Subcutaneous abdominal adipose tissue (tissue), 5 donors: ENCODE results near the gene POLR2F.

Experiments used
- H3K27ac ChIP-seq: one replicate; pipeline ENCODE4 v1.7.0; 2013; ENCODE audit warnings: low read depth, mild to moderate bottlenecking, inconsistent platforms, low read length, moderate library complexity
- H3K27me3 ChIP-seq, 5 donors: one replicate each; pipeline ENCODE4 v1.7.0; 2013; ENCODE audit warnings: low read length in 5 of 5, inconsistent platforms in 1 of 5; ENCODE audit not compliant: control insufficient read depth in 5 of 5, insufficient read depth in 4 of 5
- H3K36me3 ChIP-seq, 5 donors: one replicate each; pipeline ENCODE4 v1.7.0; 2013; ENCODE audit warnings: low read length in 5 of 5; ENCODE audit not compliant: control insufficient read depth in 5 of 5, insufficient read depth in 5 of 5
- H3K4me1 ChIP-seq, 5 donors: one replicate each; pipeline ENCODE4 v1.7.0; 2013; ENCODE audit warnings: low read length in 5 of 5, mild to moderate bottlenecking in 3 of 5, moderate library complexity in 1 of 5; ENCODE audit not compliant: control insufficient read depth in 5 of 5, insufficient read depth in 5 of 5
- H3K4me3 ChIP-seq, 5 donors: one replicate each; pipeline ENCODE4 v1.7.0; 2013; ENCODE audit warnings: low read length in 5 of 5, low read depth in 1 of 5
- H3K9ac ChIP-seq, 5 donors: one replicate each; pipeline ENCODE4 v1.7.0; 2013; ENCODE audit warnings: low read length in 5 of 5, mild to moderate bottlenecking in 4 of 5, moderate library complexity in 3 of 5
- H3K9me3 ChIP-seq, 5 donors: one replicate each; pipeline ENCODE4 v1.7.0; 2013; ENCODE audit warnings: low read length in 5 of 5; ENCODE audit not compliant: control insufficient read depth in 5 of 5
- donor health status: healthy.
- donor health status: healthy.
- donor health status: healthy.
- donor health status: healthy.
- donor health status: healthy.

The POLR2F gene

DNA sequence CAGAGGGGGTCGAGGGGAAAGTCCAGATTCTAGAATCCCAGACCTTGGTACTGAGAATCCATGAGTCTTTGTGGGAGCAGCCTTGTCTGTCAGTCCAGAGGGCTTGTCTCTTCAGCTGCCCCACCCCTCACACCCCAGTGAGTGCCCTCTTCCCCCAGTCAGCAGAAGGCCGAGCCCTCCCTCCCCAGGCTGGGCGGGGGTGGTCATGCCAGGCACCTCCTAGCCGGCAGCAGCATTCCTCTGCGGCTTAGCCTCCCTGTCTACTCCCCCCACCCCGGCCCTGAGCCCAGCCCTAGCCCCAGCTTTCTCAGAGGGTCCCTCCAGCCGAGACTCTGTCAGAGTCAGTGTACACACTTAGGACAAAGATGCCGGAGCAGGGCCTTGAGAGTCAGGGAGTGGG, 26.3 kb downstream of the POLR2F start:
- no peak overlapping the region for H3K27ac ChIP-seq
- H3K9me3 ChIP-seq = no peaks in the 10 kb centered on the region
- H3K4me1 ChIP-seq = peaks cover 4 to 24% (median 21%) of the 10 kb centered on the region in 5 donors
- H3K9ac ChIP-seq = peak overlapping the region in 1 of 5 donors; percentile 35
- peaks cover 0 to 13% (median 2%) of the 10 kb centered on the region in 5 donors for H3K36me3 ChIP-seq
- no peak overlapping the region for H3K4me3 ChIP-seq
- H3K27me3 ChIP-seq = no peaks in the 10 kb centered on the region

DNA sequence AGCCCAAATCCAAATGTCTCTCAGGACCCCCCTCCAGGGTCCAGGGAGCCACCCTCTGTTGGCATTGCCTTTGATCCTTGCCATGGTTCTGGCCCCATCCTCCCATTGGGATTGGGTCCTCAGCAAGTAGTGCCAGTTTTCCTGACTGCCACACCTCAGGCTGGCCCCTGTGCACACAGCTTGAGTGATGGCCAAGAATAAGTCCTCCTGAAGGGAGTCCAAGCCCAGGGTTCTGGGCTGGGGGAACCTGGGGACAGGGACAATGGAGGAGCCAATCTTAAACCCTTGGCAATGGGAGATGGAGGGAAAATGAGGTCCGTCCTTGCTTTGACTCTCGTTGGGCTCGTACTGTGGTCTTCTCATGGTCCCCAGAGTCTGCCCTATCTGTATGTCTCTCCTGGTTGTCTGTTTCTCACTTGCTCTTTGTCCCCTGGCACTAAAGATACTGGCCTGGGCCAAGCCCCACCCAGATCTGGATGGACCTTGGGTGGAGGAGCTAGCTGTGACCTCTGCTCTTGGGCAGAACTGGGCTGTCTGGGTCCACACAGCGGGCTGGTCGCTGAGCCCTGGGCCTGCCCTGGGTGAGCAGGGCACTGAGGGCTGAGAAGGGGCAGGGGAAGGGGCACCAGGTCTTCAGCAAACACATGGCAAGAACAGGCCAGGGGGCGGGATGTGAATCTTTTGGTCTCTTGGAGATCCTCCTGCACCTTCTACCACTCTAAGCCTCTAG, 27.9 kb downstream of the POLR2F start:
- Histone ChIP-seq H3K36me3 (peaks cover 0 to 16% (median 4%) of the 10 kb centered on the region in 5 donors), H3K4me1 (peaks cover 4 to 24% (median 21%) of the 10 kb centered on the region in 5 donors), H3K27me3 (no peaks in the 10 kb centered on the region), H3K9me3 (no peaks in the 10 kb centered on the region), H3K27ac (no peak overlapping the region), H3K9ac (peak overlapping the region in 1 of 5 donors; percentile 5), H3K4me3 (peak overlapping the region in 1 of 5 donors; percentile 33)

DNA sequence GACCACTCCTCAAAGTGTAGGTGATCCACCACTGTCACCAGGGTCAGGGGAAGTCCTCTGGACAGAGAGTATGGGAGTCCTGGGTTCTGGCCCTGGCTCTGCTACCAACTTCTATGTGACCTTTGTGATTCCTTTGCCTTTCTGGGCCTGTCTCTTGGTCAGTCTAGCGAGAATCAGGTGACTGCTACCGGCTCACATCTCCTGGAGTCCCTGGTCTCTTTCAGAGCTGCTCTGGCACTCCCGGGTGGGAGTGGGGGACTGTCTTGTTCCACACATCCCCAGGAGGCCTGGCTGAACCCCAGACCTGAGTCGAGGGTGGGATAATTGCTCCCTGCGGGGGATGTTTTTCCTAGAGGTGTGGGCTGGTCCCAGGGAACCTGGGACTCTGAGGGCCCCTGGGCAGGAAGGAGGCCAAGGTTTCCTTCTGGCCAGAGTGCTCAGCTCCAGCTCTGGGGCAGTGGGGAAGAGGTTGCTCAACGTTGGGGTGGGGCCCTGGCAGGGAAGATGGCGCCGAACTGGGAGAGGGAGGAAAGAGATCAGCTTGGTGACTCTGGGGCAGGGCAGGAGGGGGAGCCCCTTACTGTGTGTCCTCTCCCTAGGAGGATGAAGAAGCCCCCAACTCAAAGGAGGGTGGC, 28.8 kb downstream of the POLR2F start:
- Histone ChIP-seq H3K4me1 (peaks cover 4 to 24% (median 21%) of the 10 kb centered on the region in 5 donors), H3K4me3 (peak overlapping the region in 2 of 5 donors; percentile 9 to 17), H3K27ac (no peak overlapping the region), H3K9me3 (no peaks in the 10 kb centered on the region), H3K36me3 (peaks cover 0 to 23% (median 7%) of the 10 kb centered on the region in 5 donors), H3K27me3 (no peaks in the 10 kb centered on the region), H3K9ac (peak overlapping the region in 2 of 5 donors; percentile 7 to 20)

DNA sequence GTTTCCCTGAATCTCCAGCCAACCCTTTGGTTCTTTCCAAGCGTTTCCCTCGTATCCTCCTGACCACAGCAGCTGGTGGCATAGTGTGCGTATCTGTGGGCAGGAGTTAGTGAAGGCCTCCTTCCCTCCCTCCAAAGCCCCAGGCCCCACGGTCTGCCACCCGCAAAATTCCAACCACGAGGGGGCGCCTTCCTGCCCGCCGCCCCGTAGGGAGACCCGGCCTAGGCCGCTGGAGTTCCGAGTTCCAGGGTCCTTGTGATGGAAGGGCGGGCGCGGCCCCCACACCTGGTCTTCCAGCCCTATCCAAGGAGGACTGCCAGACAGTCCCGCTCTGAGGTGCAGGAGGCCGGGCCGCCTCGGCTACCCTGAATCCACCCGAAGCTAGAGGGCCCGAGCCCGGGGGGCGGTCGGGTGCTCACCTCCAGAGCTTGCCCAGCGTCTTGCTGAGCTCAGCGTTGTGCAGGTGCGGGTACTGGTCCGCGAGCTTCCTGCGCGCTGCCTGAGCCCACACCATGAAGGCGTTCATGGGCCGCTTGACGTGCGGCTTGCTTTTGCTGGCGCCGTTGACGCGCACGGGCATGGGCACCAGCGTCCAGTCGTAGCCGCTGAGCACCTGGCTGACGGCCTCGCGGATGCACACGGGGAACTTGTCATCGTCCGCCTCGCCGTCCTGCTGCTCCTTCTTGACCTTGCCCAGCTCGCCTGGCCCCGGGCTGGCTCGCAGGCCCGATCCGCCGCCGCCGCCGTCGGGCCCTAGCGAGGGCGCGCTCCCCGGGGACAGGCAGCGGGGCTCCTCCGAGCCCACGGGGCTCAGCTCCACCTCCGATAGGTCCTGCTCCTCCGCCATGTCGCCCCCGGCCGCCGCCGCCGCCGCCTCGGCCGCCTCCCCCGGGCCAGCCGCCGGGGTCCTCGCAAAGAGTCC, 29.7 kb downstream of the POLR2F start:
- H3K9me3 ChIP-seq = no peaks in the 10 kb centered on the region
- H3K4me3 ChIP-seq = peak overlapping the region in 1 of 5 donors; percentile 17
- no peaks in the 10 kb centered on the region for H3K27me3 ChIP-seq
- peaks cover 4 to 24% (median 21%) of the 10 kb centered on the region in 5 donors for H3K4me1 ChIP-seq
- peaks cover 0 to 24% (median 7%) of the 10 kb centered on the region in 5 donors for H3K36me3 ChIP-seq
- H3K9ac ChIP-seq = no peak overlapping the region
- H3K27ac ChIP-seq = no peak overlapping the region

DNA sequence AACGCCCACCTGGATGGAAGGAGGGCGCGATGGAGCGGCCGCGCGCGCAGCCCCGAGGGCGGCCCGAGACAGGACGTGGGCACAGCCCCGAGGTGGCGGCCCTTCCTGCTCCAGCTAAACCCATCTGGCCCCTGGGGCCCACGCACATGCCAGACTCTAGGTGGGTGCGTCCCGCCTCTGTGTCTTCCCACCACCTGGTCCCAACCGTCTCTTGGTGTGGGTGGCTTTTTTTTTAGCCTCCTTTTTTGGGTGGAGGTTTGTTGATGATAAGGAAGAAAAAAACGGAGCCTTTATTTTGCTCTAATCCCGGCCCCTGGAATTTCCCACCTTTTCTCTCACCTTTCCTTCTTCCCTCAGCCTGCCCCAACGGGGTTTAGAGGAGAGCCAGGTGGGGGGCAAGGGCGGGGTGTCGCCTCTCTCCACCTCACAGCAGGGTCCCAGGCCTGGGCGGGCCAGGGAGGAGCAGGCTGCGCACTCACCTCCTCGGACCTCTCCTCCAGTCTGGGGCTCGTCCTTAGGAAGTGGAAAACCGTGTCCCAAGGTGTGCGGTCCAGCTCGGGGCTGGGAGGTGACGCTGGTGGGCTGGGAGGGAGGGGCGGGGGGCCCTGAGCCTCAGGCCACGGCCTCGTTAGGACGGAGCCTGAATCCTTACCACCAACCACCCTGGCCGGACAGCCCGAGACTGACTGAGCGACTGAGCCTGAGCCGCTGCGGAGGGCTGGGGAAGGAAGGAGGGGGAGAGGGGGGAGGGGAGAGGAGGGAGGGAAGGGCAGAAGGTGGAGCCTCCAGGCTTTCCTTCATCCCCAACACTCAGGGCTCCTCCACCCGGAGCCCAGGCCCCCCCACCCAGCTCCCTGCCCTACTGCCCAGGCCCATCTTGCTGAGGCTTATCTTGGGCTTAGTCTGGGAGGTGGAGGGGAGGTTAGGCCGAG, 30.6 kb downstream of the POLR2F start, which contains the start of gene SOX10:
Gene SOX10, minus strand, starts transcription at position 696 of the 932 bp plus-strand sequence. CDS start 771 bp downstream, outside the sequence.
- Histone ChIP-seq H3K27ac (no peak within 1 kb of the TSS), H3K4me3 (no peak within 1 kb of the TSS), H3K9ac (no peak within 1 kb of the TSS), H3K4me1 (peaks cover 4 to 24% (median 21%) of the 10 kb centered on the region in 5 donors), H3K9me3 (no peaks in the 10 kb centered on the region), H3K36me3 (peaks cover 0 to 24% (median 7%) of the 10 kb centered on the region in 5 donors), H3K27me3 (no peaks in the 10 kb centered on the region)

DNA sequence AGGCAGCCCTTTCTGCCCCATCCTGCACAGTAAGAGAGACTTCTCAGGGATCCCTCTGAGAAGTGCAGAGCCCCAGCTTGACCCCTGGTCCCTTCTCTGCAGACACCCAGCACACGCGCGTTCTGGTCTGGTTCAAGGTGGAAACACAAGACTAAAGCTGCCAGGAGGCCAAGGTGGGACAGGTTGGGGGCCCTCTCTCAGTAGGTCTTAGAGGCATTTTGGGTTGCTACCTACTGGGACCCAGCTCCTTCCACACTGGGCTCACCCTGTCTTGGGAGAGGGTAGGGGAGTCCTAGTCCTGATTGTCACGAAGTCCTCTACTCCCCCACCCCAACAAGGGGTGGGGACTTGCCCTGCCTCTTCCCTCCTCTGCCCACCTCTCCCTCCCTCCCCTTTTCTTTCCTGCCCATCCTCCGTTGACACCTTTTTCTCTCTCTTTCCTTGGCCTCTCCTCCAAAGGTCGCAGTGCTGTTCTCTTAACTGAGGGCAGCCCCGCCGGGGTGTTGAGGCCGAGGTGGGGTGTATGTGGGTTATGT, 31.6 kb downstream of the POLR2F start:
- Histone ChIP-seq H3K4me1 (peaks cover 4 to 24% (median 21%) of the 10 kb centered on the region in 5 donors), H3K9me3 (no peaks in the 10 kb centered on the region), H3K27me3 (no peaks in the 10 kb centered on the region), H3K4me3 (no peak overlapping the region), H3K27ac (no peak overlapping the region), H3K36me3 (peaks cover 0 to 24% (median 7%) of the 10 kb centered on the region in 5 donors), H3K9ac (no peak overlapping the region)

DNA sequence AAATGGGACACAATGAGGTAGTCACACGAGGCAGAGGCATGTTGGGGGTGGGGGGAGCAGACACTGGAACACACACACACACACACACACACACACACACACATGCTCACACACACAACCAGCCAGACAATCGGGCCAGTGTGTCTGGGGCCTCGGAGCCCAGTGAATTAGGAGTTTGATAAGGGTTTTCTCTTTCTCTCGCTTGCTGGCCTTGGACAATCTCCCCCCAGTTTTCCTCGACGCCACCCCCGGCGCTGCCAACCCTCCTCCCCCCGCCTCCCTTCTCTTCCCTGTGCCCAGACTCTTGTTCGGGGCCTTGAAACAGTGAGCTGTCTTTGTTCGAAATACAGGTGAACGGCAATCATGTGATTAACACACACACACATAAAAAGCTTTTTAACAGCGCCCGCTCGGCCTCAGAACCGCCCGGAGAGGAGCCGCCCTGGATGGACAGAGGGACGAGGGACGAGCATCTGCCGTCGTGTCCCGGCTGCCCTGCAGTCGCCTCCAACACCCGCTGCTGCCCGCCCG, 32.3 kb downstream of the POLR2F start:
- Histone ChIP-seq H3K9me3 (no peaks in the 10 kb centered on the region), H3K4me1 (peaks cover 4 to 21% (median 21%) of the 10 kb centered on the region in 5 donors), H3K4me3 (no peak overlapping the region), H3K36me3 (peaks cover 0 to 21% (median 7%) of the 10 kb centered on the region in 5 donors), H3K27ac (no peak overlapping the region), H3K9ac (no peak overlapping the region), H3K27me3 (no peaks in the 10 kb centered on the region)

DNA sequence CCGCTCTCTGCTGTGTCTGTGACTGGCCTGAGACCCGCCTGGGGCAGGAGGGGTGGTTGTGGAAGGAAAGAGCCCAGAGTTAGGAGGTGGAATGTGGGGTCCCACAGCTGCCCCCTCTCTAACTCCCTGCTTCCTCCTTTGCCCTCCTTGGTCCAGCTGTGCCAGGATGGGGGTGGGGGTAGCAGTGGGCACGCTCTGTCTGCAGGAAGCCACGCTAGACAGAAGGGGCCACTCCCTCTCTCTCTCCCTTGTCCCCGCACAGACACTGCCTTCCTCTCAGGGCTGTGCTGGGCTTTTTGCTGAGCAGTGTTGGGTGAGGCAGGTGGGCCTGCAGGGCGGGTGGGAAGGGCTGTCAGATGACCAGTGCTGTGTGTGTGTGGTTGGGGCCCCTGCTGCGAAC, 32.9 kb downstream of the POLR2F start:
- Histone ChIP-seq H3K4me1 (peaks cover 4 to 16% (median 15%) of the 10 kb centered on the region in 5 donors), H3K27me3 (no peaks in the 10 kb centered on the region), H3K27ac (no peak overlapping the region), H3K9ac (no peak overlapping the region), H3K4me3 (no peak overlapping the region), H3K36me3 (peaks cover 0 to 21% (median 7%) of the 10 kb centered on the region in 5 donors), H3K9me3 (no peaks in the 10 kb centered on the region)
